ENCODE results near the gene GDAP1L1.
A peak's percentile ranks its signal among the peaks of the same experiment; 100 is the strongest.

DNA sequence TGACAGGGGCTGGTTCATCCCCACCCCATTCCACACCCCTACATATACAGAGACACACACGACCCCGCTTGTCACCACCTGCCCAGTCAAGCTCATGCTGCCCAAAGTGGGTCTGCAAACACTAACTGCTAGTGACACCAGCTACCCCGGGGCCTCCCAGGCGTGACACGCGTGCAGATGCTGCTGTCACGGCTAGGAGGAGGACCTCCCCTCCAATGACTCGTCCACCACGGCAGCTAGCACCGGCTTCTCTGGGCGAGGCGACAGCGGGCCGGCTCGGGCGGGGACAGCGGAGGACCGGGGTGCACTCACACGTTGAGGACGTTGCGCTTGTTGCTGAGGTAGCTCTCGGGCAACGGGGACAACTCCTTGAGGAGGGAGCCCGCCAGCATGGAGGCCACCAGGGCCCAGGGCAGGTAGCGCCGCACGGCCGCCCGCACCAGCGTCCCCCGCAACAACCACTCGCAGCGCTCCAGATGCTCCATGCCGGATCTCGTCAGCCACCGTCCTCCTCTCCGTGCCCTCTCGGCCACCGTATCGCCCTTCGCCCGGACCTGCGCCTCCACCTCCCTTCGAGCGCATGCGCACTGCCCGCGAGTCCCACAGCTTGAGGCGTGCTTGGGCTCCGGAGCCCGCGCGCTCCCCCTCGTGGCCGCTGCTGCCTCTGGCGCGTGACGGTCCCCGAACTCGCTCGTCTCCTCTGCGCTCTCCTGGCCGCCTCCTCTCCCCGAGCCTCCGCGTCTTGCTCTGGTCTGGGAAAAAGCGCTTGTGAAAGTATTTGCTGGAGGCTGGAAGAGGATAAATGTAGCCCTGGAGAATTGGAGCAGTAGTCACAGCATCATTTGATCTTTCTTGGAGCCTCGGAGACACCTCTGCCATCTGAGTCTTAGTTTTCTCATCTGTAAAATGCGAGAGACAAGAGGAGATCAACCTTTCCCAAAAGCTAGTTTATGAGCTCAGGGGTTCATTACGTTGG, 63.8 kb downstream of the GDAP1L1 start, which contains the start of gene FITM2:
- TF ChIP-seq, protein P1, sequence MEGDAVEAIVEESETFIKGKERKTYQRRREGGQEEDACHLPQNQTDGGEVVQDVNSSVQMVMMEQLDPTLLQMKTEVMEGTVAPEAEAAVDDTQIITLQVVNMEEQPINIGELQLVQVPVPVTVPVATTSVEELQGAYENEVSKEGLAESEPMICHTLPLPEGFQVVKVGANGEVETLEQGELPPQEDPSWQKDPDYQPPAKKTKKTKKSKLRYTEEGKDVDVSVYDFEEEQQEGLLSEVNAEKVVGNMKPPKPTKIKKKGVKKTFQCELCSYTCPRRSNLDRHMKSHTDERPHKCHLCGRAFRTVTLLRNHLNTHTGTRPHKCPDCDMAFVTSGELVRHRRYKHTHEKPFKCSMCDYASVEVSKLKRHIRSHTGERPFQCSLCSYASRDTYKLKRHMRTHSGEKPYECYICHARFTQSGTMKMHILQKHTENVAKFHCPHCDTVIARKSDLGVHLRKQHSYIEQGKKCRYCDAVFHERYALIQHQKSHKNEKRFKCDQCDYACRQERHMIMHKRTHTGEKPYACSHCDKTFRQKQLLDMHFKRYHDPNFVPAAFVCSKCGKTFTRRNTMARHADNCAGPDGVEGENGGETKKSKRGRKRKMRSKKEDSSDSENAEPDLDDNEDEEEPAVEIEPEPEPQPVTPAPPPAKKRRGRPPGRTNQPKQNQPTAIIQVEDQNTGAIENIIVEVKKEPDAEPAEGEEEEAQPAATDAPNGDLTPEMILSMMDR (conservative IDR thresholded peaks at IDR 0.05; ENCODE audit: low read depth, low read length), result peak; percentile 98
- TF ChIP-seq POLR2A (IDR thresholded peaks at IDR 0.05; ENCODE audit: low read depth, low read length) (0 out of 2 replicates have a peak, but pooled peaks have one; percentile 26), CEBPB (IDR thresholded peaks at IDR 0.05; ENCODE audit: low read depth, low read length) (no peak), SMC3 (IDR thresholded peaks at IDR 0.05; ENCODE audit: low read depth, low read length) (peak; percentile 95), FOS (IDR thresholded peaks at IDR 0.05; ENCODE audit: low read depth, low read length) (no peak)
- TF ChIP-seq, protein P2, sequence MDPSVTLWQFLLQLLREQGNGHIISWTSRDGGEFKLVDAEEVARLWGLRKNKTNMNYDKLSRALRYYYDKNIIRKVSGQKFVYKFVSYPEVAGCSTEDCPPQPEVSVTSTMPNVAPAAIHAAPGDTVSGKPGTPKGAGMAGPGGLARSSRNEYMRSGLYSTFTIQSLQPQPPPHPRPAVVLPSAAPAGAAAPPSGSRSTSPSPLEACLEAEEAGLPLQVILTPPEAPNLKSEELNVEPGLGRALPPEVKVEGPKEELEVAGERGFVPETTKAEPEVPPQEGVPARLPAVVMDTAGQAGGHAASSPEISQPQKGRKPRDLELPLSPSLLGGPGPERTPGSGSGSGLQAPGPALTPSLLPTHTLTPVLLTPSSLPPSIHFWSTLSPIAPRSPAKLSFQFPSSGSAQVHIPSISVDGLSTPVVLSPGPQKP (IDR thresholded peaks at IDR 0.05; ENCODE audit: borderline replicate concordance, low read depth, low read length), result no peak
